WTC11 (cell line): Measurements from ENCODE around the gene PYGL.

Experiments used
- ATF1 ChIP-seq: sonication (generic); formaldehyde crosslinking; IDR thresholded peaks from 2 replicates; pipeline ENCODE4 v1.8.1; 2023; ENCODE audit warnings: mild to moderate bottlenecking, moderate library complexity, missing genetic modification reagents
- CTCF ChIP-seq: fragments of 200-600 bp; IDR thresholded peaks from 2 replicates; pipeline ENCODE4 v1.8.0; 2022; ENCODE audit warnings: antibody characterized with exemption
- ESRRA ChIP-seq: sonication (generic); formaldehyde crosslinking; IDR thresholded peaks from 2 replicates; pipeline ENCODE4 v1.8.1; 2022; ENCODE audit warnings: mild to moderate bottlenecking, missing genetic modification reagents, borderline replicate concordance
- TEAD4 ChIP-seq: sonication (generic); formaldehyde crosslinking; IDR thresholded peaks from 2 replicates; pipeline ENCODE4 v1.8.0; 2022; ENCODE audit warnings: mild to moderate bottlenecking, missing genetic modification reagents
- USF2 ChIP-seq: sonication (generic); formaldehyde crosslinking; IDR thresholded peaks from 2 replicates; pipeline ENCODE4 v1.8.1; 2023; ENCODE audit warnings: mild to moderate bottlenecking, missing genetic modification reagents, moderate library complexity
- ZBTB21 ChIP-seq: sonication (generic); formaldehyde crosslinking; IDR thresholded peaks from 2 replicates; pipeline ENCODE4 v1.8.1; 2023; ENCODE audit warnings: mild to moderate bottlenecking, missing genetic modification reagents, borderline replicate concordance
- TF ChIP-seq, protein P1 (sequence below): sonication (generic); formaldehyde crosslinking; IDR thresholded peaks from 2 replicates; pipeline ENCODE4 v1.8.0; 2023; ENCODE audit warnings: missing genetic modification reagents

GRCh38 chr14:50860478-50861086, 83.7 kb downstream of the PYGL start:
- TF ChIP-seq CTCF (peak; percentile 54), ATF1 (no peak), ZBTB21 (CRISPR knock-in tag) (no peak), TEAD4 (CRISPR knock-in tag) (no peak), ESRRA (CRISPR knock-in tag) (no peak), USF2 (CRISPR knock-in tag) (no peak)
- TF ChIP-seq, protein P1, sequence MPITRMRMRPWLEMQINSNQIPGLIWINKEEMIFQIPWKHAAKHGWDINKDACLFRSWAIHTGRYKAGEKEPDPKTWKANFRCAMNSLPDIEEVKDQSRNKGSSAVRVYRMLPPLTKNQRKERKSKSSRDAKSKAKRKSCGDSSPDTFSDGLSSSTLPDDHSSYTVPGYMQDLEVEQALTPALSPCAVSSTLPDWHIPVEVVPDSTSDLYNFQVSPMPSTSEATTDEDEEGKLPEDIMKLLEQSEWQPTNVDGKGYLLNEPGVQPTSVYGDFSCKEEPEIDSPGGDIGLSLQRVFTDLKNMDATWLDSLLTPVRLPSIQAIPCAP (CRISPR knock-in tag): no peak
